HepG2 (cell line): Measurements from ENCODE around the gene TGFBRAP1.

ENCODE experiments used
- BCL6 ChIP-seq: IDR thresholded peaks from 2 replicates; pipeline ENCODE4 v1.6.1; 2016; ENCODE audit warnings: missing genetic modification reagents, missing compliant biosample characterization
- CEBPB ChIP-seq: IDR thresholded peaks from 2 replicates; pipeline ENCODE4 v1.6.1; 2011; ENCODE audit warnings: low read depth, low read length, improper control_type of control experiment, borderline replicate concordance
- CTCF ChIP-seq: sonication (generic); formaldehyde crosslinking; IDR thresholded peaks from 2 replicates; pipeline ENCODE4 v1.5.0; 2020; ENCODE audit warnings: mild to moderate bottlenecking, missing genetic modification reagents, moderate library complexity
- FOXK2 ChIP-seq: fragments of 450-650 bp; IDR thresholded peaks from 2 replicates; pipeline ENCODE4 v1.6.1; 2016
- GABPA ChIP-seq, 2 experiments: IDR thresholded peaks; 2 replicates each; pipeline ENCODE4 v1.6.1; 2011 to 2016; ENCODE audit warnings: low read depth in 2 of 2, low read length in 1 of 2, missing biosample characterization in 1 of 2, missing genetic modification characterization in 1 of 2
- JUN ChIP-seq: sonication (generic); formaldehyde crosslinking; IDR thresholded peaks from 2 replicates; pipeline ENCODE4 v1.4.0; 2020; ENCODE audit warnings: mild to moderate bottlenecking, missing genetic modification reagents
- POLR2AphosphoS5 ChIP-seq: IDR thresholded peaks from 2 replicates; pipeline ENCODE4 v1.6.1; 2012; ENCODE audit warnings: low read depth, low read length
- RFX1 ChIP-seq: fragments of 450-650 bp; IDR thresholded peaks from 2 replicates; pipeline ENCODE4 v1.6.1; 2017
- SALL2 ChIP-seq: sonication (generic); formaldehyde crosslinking; IDR thresholded peaks from 2 replicates; pipeline ENCODE4 v1.8.1; 2023; ENCODE audit warnings: mild to moderate bottlenecking, missing genetic modification reagents, inconsistent platforms
- SOX13 ChIP-seq, 3 experiments: fragments of 450-650 bp in 1 of 3; sonication (generic) in 1 of 3; formaldehyde crosslinking in 1 of 3; IDR thresholded peaks in 2 of 3; conservative IDR thresholded peaks in 1 of 3; 2 replicates each; pipeline versions ENCODE4 v1.5.0 to v1.6.1; 2016 to 2020; ENCODE audit warnings: antibody characterized with exemption in 1 of 3, mild to moderate bottlenecking in 1 of 3, missing compliant biosample characterization in 1 of 3, missing genetic modification reagents in 1 of 3, moderate library complexity in 1 of 3
- ZNF362 ChIP-seq: sonication (generic); formaldehyde crosslinking; IDR thresholded peaks from 2 replicates; pipeline ENCODE4 v1.4.0; 2020; ENCODE audit warnings: missing genetic modification reagents, mild to moderate bottlenecking, borderline replicate concordance
- ZNF503 ChIP-seq: sonication (generic); formaldehyde crosslinking; IDR thresholded peaks from 2 replicates; pipeline ENCODE4 v1.4.0; 2020; ENCODE audit warnings: missing genetic modification reagents

GRCh38 chr2:105237045-105237765 is 92.3 kb downstream of the TGFBRAP1 start:
- TF ChIP-seq BCL6 (CRISPR knock-in tag) (no peak), SALL2 (CRISPR knock-in tag) (no peak), GABPA (IDR thresholded peaks at IDR 0.05; ENCODE audit: low read depth, low read length) (no peak), GABPA (CRISPR knock-in tag; IDR thresholded peaks at IDR 0.05; ENCODE audit: low read depth) (no peak), ZNF503 (CRISPR knock-in tag) (no peak), JUN (CRISPR knock-in tag) (no peak), FOXK2 (no peak), ZNF362 (no peak), SOX13 (IDR thresholded peaks at IDR 0.05) (no peak), SOX13 (CRISPR knock-in tag; conservative IDR thresholded peaks at IDR 0.05 in 1 of 2, IDR thresholded peaks at IDR 0.05 in 1 of 2) (no peak), CTCF (CRISPR knock-in tag) (no peak), RFX1 (no peak), POLR2AphosphoS5 (no peak), CEBPB (no peak)
